ENCODE data around the gene VWA5B1. TPM values are rescaled to one million over a fixed set of nuclear protein-coding genes. Genes with fewer than 3 reads are reported as not detected.

Gene VWA5B1
- polyA plus RNA-seq, 3 donors from 2014 or later, result not detected

GRCh38 chr1:20376880-20377494 is 86.3 kb downstream of the VWA5B1 start:
- DNase-seq, result peak in 2 of 3 donors; percentile 6 to 27
- Mint-ChIP-seq H3K4me1 (no peaks in the 10 kb centered on the region), H3K27ac (no peak overlapping the region), H3K9me3 (no peaks in the 10 kb centered on the region), H3K36me3 (no peaks in the 10 kb centered on the region), H3K27me3 (ENCODE audit: low read depth in 3 of 3) (peaks cover 0 to 7% (median 6%) of the 10 kb centered on the region in 3 donors), H3K4me3 (no peak overlapping the region)

- Mint-ChIP-seq H3K36me3 (no peaks in the 10 kb centered on the region), H3K9me3 (no peaks in the 10 kb centered on the region), H3K27ac (no peak overlapping the region), H3K4me3 (no peak overlapping the region), H3K4me1 (no peaks in the 10 kb centered on the region), H3K27me3 (ENCODE audit: low read depth in 3 of 3) (peaks cover 0 to 7% (median 6%) of the 10 kb centered on the region in 3 donors)
- DNase-seq, result no peak
Observed at GRCh38 chr1:20377516-20378270, 87.0 kb downstream of the VWA5B1 start.

DNA sequence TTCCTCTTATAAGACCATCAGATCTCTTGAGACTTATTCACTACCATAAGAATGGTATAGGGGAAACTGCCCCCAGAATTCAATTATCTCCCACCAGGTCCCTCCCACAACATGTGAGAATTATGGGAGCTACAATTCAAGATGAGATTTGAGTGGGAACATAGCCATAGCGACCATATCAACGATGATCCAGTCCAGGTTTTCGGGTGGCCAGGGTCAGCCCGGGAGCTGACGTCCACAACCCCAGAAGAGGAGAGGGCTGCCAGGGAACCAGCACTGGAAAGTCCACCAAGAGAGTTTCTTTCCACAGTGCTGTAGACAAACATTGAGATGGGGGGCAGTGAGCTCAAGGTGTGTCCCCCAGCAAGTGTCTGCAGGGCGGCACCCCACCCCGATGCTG is 88.4 kb downstream of the VWA5B1 start:
- DNase-seq, result no peak
- no peak overlapping the region for H3K27ac Mint-ChIP-seq
- H3K4me1 Mint-ChIP-seq, result no peaks in the 10 kb centered on the region
- no peak overlapping the region for H3K4me3 Mint-ChIP-seq
- H3K36me3 Mint-ChIP-seq, result no peaks in the 10 kb centered on the region
- no peaks in the 10 kb centered on the region for H3K9me3 Mint-ChIP-seq
- H3K27me3 Mint-ChIP-seq (ENCODE audit: low read depth in 3 of 3), result peaks cover 0 to 6% (median 2%) of the 10 kb centered on the region in 3 donors

GRCh38 chr1:20380175-20380574 is 89.5 kb downstream of the VWA5B1 start:
- Mint-ChIP-seq H3K27me3 (ENCODE audit: low read depth in 3 of 3) (peaks cover 3 to 6% (median 4%) of the 10 kb centered on the region in 3 donors), H3K4me3 (no peak overlapping the region), H3K4me1 (no peaks in the 10 kb centered on the region)

GRCh38 chr1:20380616-20381035 is 90.0 kb downstream of the VWA5B1 start:
- no peak for DNase-seq
- Mint-ChIP-seq H3K27me3 (ENCODE audit: low read depth in 3 of 3) (peaks cover 4 to 9% (median 5%) of the 10 kb centered on the region in 3 donors), H3K9me3 (no peaks in the 10 kb centered on the region), H3K27ac (no peak overlapping the region), H3K4me1 (no peaks in the 10 kb centered on the region), H3K36me3 (no peaks in the 10 kb centered on the region), H3K4me3 (no peak overlapping the region)

More at GRCh38 chr1:20380175-20380574, 89.5 kb downstream of the VWA5B1 start:
- H3K27ac Mint-ChIP-seq, result no peak overlapping the region
- H3K36me3 Mint-ChIP-seq, result no peaks in the 10 kb centered on the region
- no peak for DNase-seq
- no peaks in the 10 kb centered on the region for H3K9me3 Mint-ChIP-seq

- Mint-ChIP-seq H3K9me3 (no peaks in the 10 kb centered on the region), H3K4me1 (no peaks in the 10 kb centered on the region), H3K36me3 (no peaks in the 10 kb centered on the region), H3K4me3 (no peak overlapping the region), H3K27me3 (ENCODE audit: low read depth in 3 of 3) (peaks cover 4 to 9% (median 6%) of the 10 kb centered on the region in 3 donors), H3K27ac (no peak overlapping the region)
- no peak for DNase-seq
Observed at GRCh38 chr1:20381045-20381641, 90.5 kb downstream of the VWA5B1 start.

DNA sequence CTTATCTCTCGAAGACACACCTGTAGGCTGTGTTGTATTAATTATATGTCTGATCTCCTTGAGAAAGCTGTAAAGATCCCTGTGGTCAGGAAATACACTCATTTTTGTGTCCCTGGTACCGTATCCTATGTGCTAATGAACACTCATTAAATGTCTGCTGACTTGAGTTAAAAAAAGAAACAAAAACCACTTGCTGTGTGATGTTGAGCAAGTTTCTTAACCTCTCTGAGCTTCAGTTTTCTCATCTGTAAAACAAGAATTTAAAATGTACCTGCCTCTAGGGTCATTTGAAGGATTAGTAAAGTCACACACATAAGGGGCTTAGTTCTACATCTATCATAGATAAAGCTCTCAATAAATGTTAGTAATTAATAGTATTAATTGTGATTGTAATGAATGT is 91.3 kb downstream of the VWA5B1 start:
- H3K4me1 Mint-ChIP-seq, result no peaks in the 10 kb centered on the region
- DNase-seq, result no peak
- peaks cover 4 to 12% (median 6%) of the 10 kb centered on the region in 3 donors for H3K27me3 Mint-ChIP-seq (ENCODE audit: low read depth in 3 of 3)
- H3K27ac Mint-ChIP-seq, result no peak overlapping the region
- no peaks in the 10 kb centered on the region for H3K9me3 Mint-ChIP-seq
- no peak overlapping the region for H3K4me3 Mint-ChIP-seq
- no peaks in the 10 kb centered on the region for H3K36me3 Mint-ChIP-seq

DNA sequence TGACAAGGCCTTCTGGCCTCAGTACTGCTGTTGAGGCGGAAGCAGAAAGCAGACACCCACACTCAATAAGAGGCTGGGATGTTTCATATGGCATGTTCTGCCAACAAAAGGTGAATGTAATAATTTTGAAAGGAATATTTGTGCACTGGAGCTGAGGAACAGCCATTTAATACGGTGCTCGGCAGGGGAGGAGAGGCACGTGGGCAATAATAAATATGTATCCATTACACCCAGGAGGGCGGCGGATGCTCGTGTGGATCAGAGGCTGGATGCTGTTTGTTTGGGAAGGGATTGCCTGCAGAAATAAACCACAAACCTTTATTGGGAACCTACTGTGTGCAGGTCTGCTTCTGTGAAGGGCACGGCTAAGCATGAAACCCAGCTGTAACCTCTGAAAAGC is 92.0 kb downstream of the VWA5B1 start:
- H3K27ac Mint-ChIP-seq, result no peak overlapping the region
- no peaks in the 10 kb centered on the region for H3K36me3 Mint-ChIP-seq
- H3K4me3 Mint-ChIP-seq, result no peak overlapping the region
- no peaks in the 10 kb centered on the region for H3K4me1 Mint-ChIP-seq
- H3K9me3 Mint-ChIP-seq, result no peaks in the 10 kb centered on the region
- no peak for DNase-seq
- H3K27me3 Mint-ChIP-seq (ENCODE audit: low read depth in 3 of 3), result peaks cover 4 to 15% (median 6%) of the 10 kb centered on the region in 3 donors

DNA sequence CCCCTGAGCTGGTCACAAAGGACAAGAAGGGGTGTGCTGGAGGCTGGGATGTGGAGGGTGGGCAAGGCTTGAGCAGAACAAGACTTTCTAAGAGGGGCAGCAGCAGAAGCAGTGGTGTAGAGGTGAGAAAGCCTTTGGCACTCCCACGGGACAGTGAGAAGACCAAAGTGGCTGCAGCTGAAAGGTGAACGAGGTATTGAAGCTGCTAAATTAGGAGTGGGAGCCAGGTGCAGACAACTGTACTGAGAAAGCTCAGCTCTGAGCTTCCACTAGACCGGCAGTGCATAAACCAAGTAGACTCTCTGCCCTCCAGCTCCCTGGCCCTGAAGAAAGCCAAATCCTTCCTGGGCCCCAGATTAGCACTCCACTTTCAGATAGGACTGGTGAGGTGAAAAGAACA is 93.0 kb downstream of the VWA5B1 start:
- no peak for DNase-seq
- Mint-ChIP-seq H3K36me3 (no peaks in the 10 kb centered on the region), H3K4me3 (no peak overlapping the region), H3K27me3 (ENCODE audit: low read depth in 3 of 3) (peaks cover 4 to 15% (median 6%) of the 10 kb centered on the region in 3 donors), H3K27ac (no peak overlapping the region), H3K4me1 (no peaks in the 10 kb centered on the region), H3K9me3 (no peaks in the 10 kb centered on the region)

DNA sequence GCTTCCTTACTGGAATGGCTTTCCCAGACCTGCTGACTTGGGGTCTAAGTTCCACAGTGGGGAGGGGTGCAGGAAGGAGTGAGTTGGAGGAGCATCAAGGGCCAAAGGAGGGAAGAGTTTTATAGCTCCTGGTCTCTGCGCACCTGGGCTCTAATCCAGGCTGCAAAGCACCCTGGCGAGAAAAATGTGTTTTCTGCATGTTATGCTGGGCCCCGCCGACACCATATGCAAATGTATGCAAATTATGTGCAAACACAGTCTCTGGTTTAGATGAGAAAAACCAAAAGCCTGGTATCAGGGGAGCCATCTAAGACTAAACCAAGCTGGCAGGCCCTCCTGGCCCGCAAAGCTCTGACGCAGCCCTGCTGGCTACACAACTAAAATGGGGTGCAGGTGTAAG is 95.0 kb downstream of the VWA5B1 start:
- no peak overlapping the region for H3K4me3 Mint-ChIP-seq
- no peaks in the 10 kb centered on the region for H3K9me3 Mint-ChIP-seq
- no peaks in the 10 kb centered on the region for H3K36me3 Mint-ChIP-seq
- no peak overlapping the region for H3K27ac Mint-ChIP-seq
- peaks cover 5 to 21% (median 6%) of the 10 kb centered on the region in 3 donors for H3K27me3 Mint-ChIP-seq (ENCODE audit: low read depth in 3 of 3)
- no peak for DNase-seq
- no peaks in the 10 kb centered on the region for H3K4me1 Mint-ChIP-seq

DNA sequence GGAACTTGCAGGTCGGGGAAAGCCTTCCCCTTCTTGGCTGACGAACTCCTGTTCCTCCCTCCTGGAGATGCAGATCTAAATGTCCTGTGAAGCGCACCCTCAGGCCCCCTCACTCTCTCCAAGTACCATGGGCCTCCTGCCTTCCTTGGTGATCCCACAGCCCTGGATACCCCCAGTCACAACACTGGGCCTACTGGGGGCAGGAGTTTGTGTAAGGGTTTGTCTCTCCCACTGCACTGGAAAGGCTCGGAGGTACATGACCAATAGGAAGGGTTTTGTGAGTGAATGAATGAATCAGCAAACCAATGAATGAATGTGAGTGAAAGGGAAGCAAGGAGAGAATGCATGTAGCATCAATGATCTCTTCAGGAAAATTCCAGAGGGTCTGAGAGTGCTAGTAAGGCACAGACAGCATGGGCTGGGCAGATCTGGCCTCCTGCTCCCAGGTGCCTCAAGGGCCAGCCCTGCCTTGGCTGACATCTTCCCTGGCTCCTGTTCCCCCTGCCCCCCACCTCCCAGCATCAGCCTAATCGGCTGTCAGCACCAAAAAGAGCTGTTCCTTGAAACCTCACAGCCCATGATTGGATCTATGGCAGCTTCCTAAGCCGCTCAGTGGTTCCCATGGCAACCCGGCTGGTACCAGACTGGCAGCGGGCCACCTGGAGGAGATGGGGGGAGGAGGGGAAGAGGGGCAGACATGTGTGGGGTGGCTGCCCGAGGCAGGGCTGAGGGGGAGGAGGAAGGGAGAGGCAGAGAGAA is 95.8 kb downstream of the VWA5B1 start:
- Mint-ChIP-seq H3K4me1 (no peaks in the 10 kb centered on the region), H3K27ac (no peak overlapping the region), H3K4me3 (no peak overlapping the region), H3K36me3 (no peaks in the 10 kb centered on the region), H3K9me3 (no peaks in the 10 kb centered on the region), H3K27me3 (ENCODE audit: low read depth in 3 of 3) (peaks cover 5 to 21% (median 6%) of the 10 kb centered on the region in 3 donors)
- no peak for DNase-seq

GRCh38 chr1:20389571-20389970 is 98.9 kb downstream of the VWA5B1 start:
- DNase-seq, result no peak
- Mint-ChIP-seq H3K4me3 (no peak overlapping the region), H3K36me3 (no peaks in the 10 kb centered on the region), H3K9me3 (peaks cover 0 to 11% (median 2%) of the 10 kb centered on the region in 6 donors), H3K27ac (no peak overlapping the region), H3K27me3 (ENCODE audit: low read depth in 3 of 3) (peaks cover 5 to 22% (median 6%) of the 10 kb centered on the region in 3 donors), H3K4me1 (no peaks in the 10 kb centered on the region)

DNA sequence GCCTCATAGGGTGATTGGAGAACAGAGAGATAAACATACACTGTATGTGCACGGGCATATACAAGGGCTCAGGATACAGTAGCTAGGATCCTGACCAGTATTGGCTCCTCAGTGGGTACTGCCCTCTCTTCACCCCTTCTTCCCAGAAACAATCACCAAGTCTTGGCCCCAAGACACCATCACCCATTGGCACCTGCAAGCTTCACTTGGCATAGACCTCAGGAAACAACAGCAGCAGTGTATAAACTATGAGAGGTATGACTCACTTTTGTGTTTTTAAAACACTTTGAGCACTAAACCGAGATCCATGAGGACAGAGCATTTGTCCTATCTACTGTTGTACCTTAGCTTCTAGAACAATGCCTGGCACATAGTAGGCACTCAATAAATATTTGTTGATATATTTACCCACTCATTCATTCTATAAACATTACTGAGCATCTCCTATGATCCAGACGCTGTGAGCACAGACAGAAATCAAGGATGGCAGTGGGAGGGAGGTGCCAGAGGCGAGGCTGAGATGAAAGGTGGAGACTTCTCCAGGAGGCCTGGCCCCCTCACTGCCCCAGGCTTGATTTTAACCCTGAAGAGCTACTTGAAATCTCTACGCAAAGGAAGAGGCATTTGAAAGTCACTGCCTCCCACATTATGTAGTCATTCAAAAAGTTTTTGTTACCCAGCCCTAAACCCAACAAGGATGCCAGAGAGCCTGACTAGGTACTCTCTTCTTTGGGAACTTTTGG is 100.1 kb downstream of the VWA5B1 start:
- H3K27me3 Mint-ChIP-seq (ENCODE audit: low read depth in 3 of 3), result peaks cover 0 to 19% (median 4%) of the 10 kb centered on the region in 3 donors
- H3K27ac Mint-ChIP-seq, result no peak overlapping the region
- DNase-seq, result no peak
- H3K36me3 Mint-ChIP-seq, result no peaks in the 10 kb centered on the region
- peaks cover 0 to 23% (median 6%) of the 10 kb centered on the region in 6 donors for H3K9me3 Mint-ChIP-seq
- no peak overlapping the region for H3K4me3 Mint-ChIP-seq
- H3K4me1 Mint-ChIP-seq, result no peaks in the 10 kb centered on the region
